GM19397 (cell line): ENCODE results near the gene PYGL.
A peak's percentile ranks its signal among the peaks of the same experiment; 100 is the strongest.

Experiments used
- ATAC-seq: cut with Tn5 transposase; IDR thresholded peaks from one replicate; pipeline ENCODE4 v1.9.1; 2021; ENCODE audit warnings: mild to moderate bottlenecking, moderate library complexity; ENCODE audit not compliant: unreplicated experiment

PYGL gene

GRCh38 chr14:50882932-50883826 is 61.1 kb downstream of the PYGL start:
- no peak for ATAC-seq

GRCh38 chr14:50875359-50876070 is 68.8 kb downstream of the PYGL start:
- peak; percentile 93 for ATAC-seq

- ATAC-seq: no peak
Measured at GRCh38 chr14:50874757-50875156, 69.5 kb downstream of the PYGL start.

- no peak for ATAC-seq
Measured at GRCh38 chr14:50871914-50872732, 72.2 kb downstream of the PYGL start, which contains the start of gene ABHD12B. TSS of gene ABHD12B (plus strand) at chr14:50872053. CDS start at chr14:50872175, 122 bp downstream.

- no peak for ATAC-seq
Measured at GRCh38 chr14:50871228-50871627, 73.1 kb downstream of the PYGL start.

- no peak for ATAC-seq
Measured at GRCh38 chr14:50865391-50866076, 78.7 kb downstream of the PYGL start.

GRCh38 chr14:50864946-50865345 is 79.3 kb downstream of the PYGL start:
- ATAC-seq: no peak

- ATAC-seq: no peak
Measured at GRCh38 chr14:50864237-50864636, 80.0 kb downstream of the PYGL start.

- ATAC-seq: no peak
Measured at GRCh38 chr14:50862036-50862570, 82.2 kb downstream of the PYGL start.

GRCh38 chr14:50860478-50861086 is 83.7 kb downstream of the PYGL start:
- ATAC-seq: no peak

GRCh38 chr14:50859296-50859624 is 85.0 kb downstream of the PYGL start:
- ATAC-seq: no peak

- no peak for ATAC-seq
Measured at GRCh38 chr14:50856660-50857059, 87.6 kb downstream of the PYGL start.

- no peak for ATAC-seq
Measured at GRCh38 chr14:50855558-50855957, 88.7 kb downstream of the PYGL start.
